Subcutaneous adipose tissue (tissue), 4 donors: ENCODE measurements around the gene ACSM3. TPM values are rescaled to one million over a fixed set of nuclear protein-coding genes. Genes with fewer than 3 reads are reported as not detected.

Experiments used
- CTCF ChIP-seq: fragments of 450-650 bp; IDR thresholded peaks from one replicate; pipeline ENCODE4 v1.5.1; 2016; ENCODE audit warnings: low read depth, mild to moderate bottlenecking, control low read depth, antibody characterized with exemption, moderate library complexity
- total RNA-seq, 4 donors: library from RNA; depleted of rRNA; stranded (reverse); fragments of >200 nt; gene quantifications; one replicate each; pipeline ENCODE4 v1.1.0, GENCODE V29; 2016

The ACSM3 gene
- total RNA-seq, 4 donors from 2014 or later = 0.66 to 4.4 (median 1.6) TPM

- no peak for TF ChIP-seq CTCF
Measured at GRCh38 chr16:20799599-20799998, 35.8 kb downstream of the ACSM3 start.

GRCh38 chr16:20801278-20801677, 37.5 kb downstream of the ACSM3 start:
- no peak for TF ChIP-seq CTCF

GRCh38 chr16:20803192-20803560, 39.4 kb downstream of the ACSM3 start:
- TF ChIP-seq CTCF = no peak

DNA sequence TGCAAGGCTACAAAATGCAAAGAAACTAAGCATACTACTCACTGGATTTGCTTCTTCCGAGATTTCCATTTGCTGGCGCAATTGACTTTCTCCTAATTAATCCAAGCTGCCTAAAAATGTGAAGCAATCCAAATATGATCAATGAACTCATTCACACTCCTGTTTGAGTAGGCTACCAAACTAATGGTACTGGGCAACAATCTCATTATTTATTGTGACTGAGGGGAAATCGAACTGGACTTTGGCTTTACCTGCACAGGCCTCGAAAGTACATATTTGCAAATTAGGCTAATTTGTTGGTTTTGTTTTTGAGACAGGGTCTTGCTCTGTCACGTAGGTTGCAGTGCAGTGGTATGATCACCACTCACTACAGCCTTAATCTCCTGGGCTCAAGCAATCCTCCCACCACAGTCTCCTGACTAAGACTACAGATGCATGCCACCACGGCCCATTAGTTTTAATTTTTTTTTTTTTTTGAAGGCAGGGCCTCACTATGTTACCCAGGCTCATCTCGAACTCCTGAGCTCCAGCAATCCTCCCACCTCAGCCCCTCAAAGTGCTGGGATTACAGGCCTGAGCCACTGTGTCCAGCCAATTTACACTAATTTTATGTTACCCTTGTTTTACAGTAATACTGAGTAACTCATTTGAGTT, 39.9 kb downstream of the ACSM3 start:
- no peak for TF ChIP-seq CTCF

- no peak for TF ChIP-seq CTCF
Measured at GRCh38 chr16:20806168-20807050, 42.6 kb downstream of the ACSM3 start, which contains the start of the genes ERI2 and REXO5. Gene ERI2, minus strand, starts transcription at chr16:20806472. Its CDS starts 42 bp downstream, at chr16:20806430. Gene REXO5, plus strand, starts transcription at chr16:20806527. Its CDS starts 427 bp downstream, at chr16:20806954.

GRCh38 chr16:20807862-20808261, 44.0 kb downstream of the ACSM3 start:
- no peak for TF ChIP-seq CTCF

DNA sequence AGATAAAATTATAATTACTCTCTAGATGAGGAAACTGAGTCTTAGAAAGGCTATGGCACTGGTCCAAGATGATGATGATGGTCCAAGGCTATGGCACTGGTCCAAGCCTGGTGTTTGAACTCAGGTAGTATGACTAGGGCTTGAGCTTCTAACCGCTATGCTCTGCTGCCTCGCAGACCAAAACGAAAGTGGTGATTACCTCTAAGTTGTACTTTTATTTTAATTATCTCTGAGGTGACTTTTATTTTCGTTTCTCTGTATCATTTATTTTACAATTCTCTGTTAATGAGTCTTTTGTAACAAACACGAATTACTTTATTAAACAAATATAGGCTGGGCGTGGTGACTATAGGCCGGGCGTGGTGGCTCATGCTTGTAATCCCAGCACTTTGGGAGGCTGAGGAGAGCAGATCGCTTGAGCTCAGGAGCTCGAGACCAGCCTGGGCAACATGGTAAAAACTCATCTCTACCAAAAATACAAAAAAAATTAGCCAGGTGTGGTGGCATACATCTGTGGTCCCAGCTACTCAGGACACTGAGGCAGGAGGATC, 48.1 kb downstream of the ACSM3 start:
- no peak for TF ChIP-seq CTCF
